Fibroblast of pulmonary artery (primary cell): ENCODE data around the gene DDX27.
"Not testable (repeated sequence)": the region's sequence is repeated elsewhere in the genome, so short reads cannot be mapped to it uniquely, and the experiment has no call there.

Experiments used
- DNase-seq: peaks from one replicate; pipeline ENCODE4 v3.0.0-alpha.2; 2010; ENCODE audit warnings: low read depth
- H3K4me3 ChIP-seq: replicated peaks from 2 replicates; pipeline ENCODE4 v1.5.1; 2011; ENCODE audit warnings: low read depth, mild to moderate bottlenecking, control low read depth, low read length, moderate library complexity
- CTCF ChIP-seq: IDR thresholded peaks from 2 replicates; pipeline ENCODE4 v1.5.1; 2011; ENCODE audit warnings: mild to moderate bottlenecking, control low read depth, low read length, inconsistent platforms; ENCODE audit errors: missing control alignments

Gene DDX27

GRCh38 chr20:49179368-49180277, 39.6 kb upstream of the DDX27 start:
- no peak for DNase-seq
- no peak for TF ChIP-seq CTCF
- H3K4me3 ChIP-seq = no peak overlapping the region

- no peak for TF ChIP-seq CTCF
Measured at GRCh38 chr20:49181265-49181877, 37.8 kb upstream of the DDX27 start.

GRCh38 chr20:49183444-49183843, 35.8 kb upstream of the DDX27 start:
- no peak for TF ChIP-seq CTCF
- H3K4me3 ChIP-seq = no peak overlapping the region
- DNase-seq = no peak

More at GRCh38 chr20:49181265-49181877, 37.8 kb upstream of the DDX27 start:
- no peak for DNase-seq
- H3K4me3 ChIP-seq = no peak overlapping the region

- H3K4me3 ChIP-seq, DNase-seq: not testable (repeated sequence)
Measured at GRCh38 chr20:49184084-49184501, 35.1 kb upstream of the DDX27 start.

- H3K4me3 ChIP-seq = no peak overlapping the region
- TF ChIP-seq CTCF = no peak
- DNase-seq = no peak
Measured at GRCh38 chr20:49184691-49185070, 34.5 kb upstream of the DDX27 start.

GRCh38 chr20:49185071-49185761, 34.0 kb upstream of the DDX27 start:
- H3K4me3 ChIP-seq = no peak overlapping the region
- no peak for TF ChIP-seq CTCF
- DNase-seq = no peak
